Neural crest cell (in vitro differentiated cells): ENCODE results near the gene CD79B. TPM values are rescaled to one million over a fixed set of nuclear protein-coding genes. Genes with fewer than 3 reads are reported as not detected.
"Not testable (repeated sequence)": the region's sequence is repeated elsewhere in the genome, so short reads cannot be mapped to it uniquely, and the experiment has no call there.

Experiments used
- DNase-seq: peaks from one replicate; pipeline ENCODE4 v3.0.0; 2021; ENCODE audit warnings: low read depth, mixed read lengths, low spot score
- H3K27ac Mint-ChIP-seq: one replicate; pipeline ENCODE4 v1.8.0; 2021; ENCODE audit warnings: mild to moderate bottlenecking, mixed read lengths; ENCODE audit not compliant: unreplicated experiment
- H3K27me3 Mint-ChIP-seq: 2 replicates; pipeline ENCODE4 v1.8.0; 2021; ENCODE audit warnings: low read depth, mild to moderate bottlenecking, mixed read lengths
- H3K36me3 Mint-ChIP-seq: 2 replicates; pipeline ENCODE4 v1.8.0; 2021; ENCODE audit warnings: low read depth, mild to moderate bottlenecking, mixed read lengths
- H3K4me1 Mint-ChIP-seq: 2 replicates; pipeline ENCODE4 v1.8.0; 2021; ENCODE audit warnings: mixed read lengths
- H3K4me3 Mint-ChIP-seq: one replicate; pipeline ENCODE4 v1.8.0; 2021; ENCODE audit warnings: mild to moderate bottlenecking, mixed read lengths
- H3K9me3 Mint-ChIP-seq: 2 replicates; pipeline ENCODE4 v1.8.0; 2021; ENCODE audit warnings: mixed read lengths
- CTCF ChIP-seq: fragments of 200-600 bp; sonication (generic); conservative IDR thresholded peaks from 2 replicates; pipeline ENCODE4 v1.5.0; 2021; ENCODE audit warnings: antibody characterized with exemption, mild to moderate bottlenecking
- total RNA-seq: library from RNA; stranded (reverse); gene quantifications from 2 replicates; pipeline ENCODE4 v1.2.1, GENCODE V29; 2021

Gene CD79B
- total RNA-seq, 1 donor from 2014 or later = 1.0 TPM

- no peaks in the 10 kb centered on the region for H3K9me3 Mint-ChIP-seq
- H3K4me1 Mint-ChIP-seq = peaks cover 2% of the 10 kb centered on the region
- no peak within 1 kb of the TSS for H3K27ac Mint-ChIP-seq
- H3K27me3 Mint-ChIP-seq = peaks cover 13% of the 10 kb centered on the region
- H3K4me3 Mint-ChIP-seq = no peak within 1 kb of the TSS
- TF ChIP-seq CTCF = peak; percentile 62
- DNase-seq = peak; percentile 69
- no peaks in the 10 kb centered on the region for H3K36me3 Mint-ChIP-seq
Measured at GRCh38 chr17:63881935-63882601, 50.1 kb downstream of the CD79B start, which contains the start of gene GH2. Gene GH2, minus strand, starts transcription at chr17:63881944. Its CDS starts 143 bp downstream, at chr17:63881801.

GRCh38 chr17:63881337-63881736 lies 50.8 kb downstream of the CD79B start:
- H3K36me3 Mint-ChIP-seq, DNase-seq, H3K4me3 Mint-ChIP-seq, H3K4me1 Mint-ChIP-seq, H3K27ac Mint-ChIP-seq, H3K9me3 Mint-ChIP-seq: not testable (repeated sequence)
- peaks cover 13% of the 10 kb centered on the region for H3K27me3 Mint-ChIP-seq

GRCh38 chr17:63880706-63881105 lies 51.4 kb downstream of the CD79B start:
- no peaks in the 10 kb centered on the region for H3K9me3 Mint-ChIP-seq
- H3K36me3 Mint-ChIP-seq = no peaks in the 10 kb centered on the region
- TF ChIP-seq CTCF = no peak
- no peak overlapping the region for H3K27ac Mint-ChIP-seq
- DNase-seq = no peak
- peaks cover 13% of the 10 kb centered on the region for H3K27me3 Mint-ChIP-seq
- no peak overlapping the region for H3K4me3 Mint-ChIP-seq
- H3K4me1 Mint-ChIP-seq = no peaks in the 10 kb centered on the region

Other genes starting within 250 kb of the CD79B start
- gene LIMD2, start 232.2 kb downstream of the CD79B start, total RNA-seq = 134 and 145 TPM in 2 replicates
- 55.0 and 55.9 TPM in 2 replicates for gene STRADA, start 190.5 kb downstream of the CD79B start, total RNA-seq
- 72.9 and 73.2 TPM in 2 replicates for gene CCDC47, start 158.7 kb downstream of the CD79B start, total RNA-seq
- gene DDX42, start 158.2 kb downstream of the CD79B start, total RNA-seq = 160 and 161 TPM in 2 replicates
- gene PSMC5, start 104.9 kb downstream of the CD79B start, total RNA-seq = 170 and 178 TPM in 2 replicates
- gene FTSJ3, start 104.7 kb downstream of the CD79B start, total RNA-seq = 57.4 and 59.9 TPM in 2 replicates
- 43.0 and 45.5 TPM in 2 replicates for gene SMARCD2, start 89.6 kb downstream of the CD79B start, total RNA-seq
- gene CSH2, start 58.7 kb downstream of the CD79B start, total RNA-seq = not detected in 2 replicates
- gene GH2, start 50.4 kb downstream of the CD79B start, total RNA-seq = not detected in 2 replicates
- gene CSH1, start 35.8 kb downstream of the CD79B start, total RNA-seq = not detected in 2 replicates
- gene CSHL1, start 21.1 kb downstream of the CD79B start, total RNA-seq = not detected in 2 replicates
- not detected in 2 replicates for gene GH1, start 13.5 kb downstream of the CD79B start, total RNA-seq
- gene SCN4A, start 40.6 kb upstream of the CD79B start, total RNA-seq = 1.6 and 1.9 TPM in 2 replicates
- gene PRR29, start 66.0 kb upstream of the CD79B start, total RNA-seq = 0.82 and 1.4 TPM in 2 replicates
- not detected in 2 replicates for gene ICAM2, start 88.3 kb upstream of the CD79B start, total RNA-seq
- gene ERN1, start 197.8 kb upstream of the CD79B start, total RNA-seq = 8.5 and 11.1 TPM in 2 replicates